B cell (primary cell): ENCODE results near the gene LMNTD2. TPM values are rescaled to one million over a fixed set of nuclear protein-coding genes. Genes with fewer than 3 reads are reported as not detected.

Source experiments
- ATAC-seq: fragments of 200-7000 bp; cut with Tn5 transposase; one replicate; pipeline ENCODE4 v1.10.0; 2021; ENCODE audit warnings: low read depth, mild to moderate bottlenecking, moderate number of reproducible peaks, moderate library complexity
- CTCF ChIA-PET: fragments of 350-600 bp; sonication (Branson Sonifier 250); formaldehyde crosslinking; loops from one replicate; lab custom pipeline; 2021; ENCODE audit warnings: antibody characterized with exemption, inconsistent platforms; lab: Charles Lee
- POLR2A ChIA-PET: fragments of 350-600 bp; sonication (Branson Sonifier 250); formaldehyde crosslinking; loops from one replicate; lab custom pipeline; 2021; ENCODE audit warnings: antibody characterized with exemption; lab: Charles Lee
- DNase-seq: peaks from one replicate; pipeline ENCODE4 v3.0.0; 2013
- H2AFZ ChIP-seq: 2 replicates; pipeline ENCODE4 v1.6.1; 2012; ENCODE audit warnings: mild to moderate bottlenecking, low read depth, low read length; ENCODE audit not compliant: insufficient read depth, poor library complexity, severe bottlenecking
- H3K27ac ChIP-seq, 2 donors: 1 replicate in 1 of 2; 2 replicates in 1 of 2; pipeline ENCODE4 v1.5.1; 2012 to 2013; ENCODE audit warnings: low read length in 2 of 2, mild to moderate bottlenecking in 2 of 2, moderate library complexity in 1 of 2
- H3K27me3 ChIP-seq, 4 experiments: fragments of 200-600 bp in 1 of 4; sonication (generic) in 1 of 4; replicated peaks in 1 of 4; 1 replicate in 2 of 4; 2 replicates in 2 of 4; pipeline versions ENCODE4 v1.6.1 to v1.7.0; 2013 to 2016; ENCODE audit warnings: low read length in 3 of 4, mild to moderate bottlenecking in 2 of 4, mixed read lengths in 1 of 4, moderate library complexity in 1 of 4; ENCODE audit not compliant: insufficient read depth in 4 of 4, control insufficient read depth in 3 of 4; ENCODE audit errors: control extremely low read depth in 1 of 4
- H3K36me3 ChIP-seq, 2 experiments: replicated peaks in 1 of 2; 1 replicate in 1 of 2; 2 replicates in 1 of 2; pipeline versions ENCODE4 v1.6.1 to v1.7.1; 2013; ENCODE audit warnings: low read length in 1 of 2; ENCODE audit not compliant: insufficient read depth in 2 of 2, control insufficient read depth in 1 of 2; ENCODE audit errors: control extremely low read depth in 1 of 2, extremely low read depth in 1 of 2
- H3K4me1 ChIP-seq, 2 donors: fragments of 200-600 bp in 1 of 2; sonication (generic) in 1 of 2; 1 replicate in 1 of 2; 2 replicates in 1 of 2; pipeline versions ENCODE4 v1.5.1 to v1.6.1; 2013 to 2017; ENCODE audit warnings: low read length in 2 of 2; ENCODE audit not compliant: control insufficient read depth in 2 of 2, insufficient read depth in 2 of 2
- H3K4me2 ChIP-seq: replicated peaks from 2 replicates; pipeline ENCODE3; 2012; ENCODE audit warnings: mild to moderate bottlenecking, low read depth, low read length; ENCODE audit not compliant: poor library complexity, severe bottlenecking
- H3K4me3 ChIP-seq, 5 experiments: fragments of 200-600 bp in 1 of 5; sonication (generic) in 1 of 5; 1 replicate in 3 of 5; 2 replicates in 2 of 5; pipeline versions ENCODE4 v1.5.1 to v1.7.0; 2011 to 2016; ENCODE audit warnings: low read length in 4 of 5, mild to moderate bottlenecking in 4 of 5, low read depth in 2 of 5, control low read depth in 1 of 5, moderate library complexity in 1 of 5; ENCODE audit not compliant: insufficient read depth in 1 of 5; ENCODE audit errors: control extremely low read depth in 1 of 5, extremely low read depth in 1 of 5
- H3K79me2 ChIP-seq: fragments of 200-600 bp; sonication (generic); one replicate; pipeline ENCODE4 v1.6.0; 2016; ENCODE audit warnings: low read length; ENCODE audit not compliant: control insufficient read depth, insufficient read depth
- H3K9ac ChIP-seq: fragments of 200-600 bp; sonication (generic); 2 replicates; pipeline ENCODE4 v1.6.1; 2017; ENCODE audit warnings: mild to moderate bottlenecking, low read length, moderate library complexity
- H3K9me3 ChIP-seq, 3 donors: one replicate each; pipeline versions ENCODE4 v1.6.1 to v1.7.1; 2013; ENCODE audit warnings: low read length in 2 of 3; ENCODE audit not compliant: control insufficient read depth in 2 of 3, insufficient read depth in 1 of 3; ENCODE audit errors: control extremely low read depth in 1 of 3
- H4K20me1 ChIP-seq: 2 replicates; pipeline ENCODE4 v1.6.0; 2012; ENCODE audit warnings: mild to moderate bottlenecking, low read length; ENCODE audit not compliant: insufficient read depth, control insufficient read depth, poor library complexity, severe bottlenecking
- H3K27ac Mint-ChIP-seq: one replicate; pipeline ENCODE4 v1.8.0; 2021; ENCODE audit warnings: mixed read lengths
- H3K27me3 Mint-ChIP-seq: one replicate; pipeline ENCODE4 v1.8.0; 2021; ENCODE audit warnings: mixed read lengths
- H3K4me1 Mint-ChIP-seq: one replicate; pipeline ENCODE4 v1.8.0; 2021; ENCODE audit warnings: mixed read lengths
- H3K4me3 Mint-ChIP-seq: one replicate; pipeline ENCODE4 v1.8.0; 2021; ENCODE audit warnings: mixed read lengths
- H3K9me3 Mint-ChIP-seq: one replicate; pipeline ENCODE4 v1.8.0; 2022; ENCODE audit warnings: mixed read lengths; ENCODE audit not compliant: insufficient read depth
- EZH2 ChIP-seq: IDR thresholded peaks from 2 replicates; pipeline ENCODE4 v1.6.1; 2012; ENCODE audit warnings: borderline replicate concordance, low read depth, mild to moderate bottlenecking, moderate library complexity, low read length; ENCODE audit not compliant: insufficient read depth, poor library complexity, severe bottlenecking
- WGBS: methylation state at CpG from one replicate; pipeline ENCODE4 v1.1.5; 2013; ENCODE audit warnings: missing lambda C conversion rate; ENCODE audit not compliant: insufficient coverage; 5-methylcytosine and 5-hydroxymethylcytosine counted together
- intact Hi-C: fragments of 100-400 bp; cut with micrococcal nuclease; formaldehyde crosslinking; loops from one replicate; pipeline ENCODE4 v1.10.0; 2022
- polyA plus RNA-seq: library from polyadenylated mRNA; depleted of rRNA; stranded (reverse); fragments of >200 nt; gene quantifications from 2 replicates; pipeline ENCODE4 v1.2.3, GENCODE V29; 2012
- total RNA-seq, 2 donors: library from RNA; stranded (reverse); fragments of 120-200 nt in 1 of 2; gene quantifications; 1 replicate in 1 of 2; 2 replicates in 1 of 2; pipeline versions ENCODE4 v1.2.3 to v1.2.4, GENCODE V29; 2013 to 2022
- TF ChIP-seq, protein P1 (sequence below): fragments of 200-600 bp; IDR thresholded peaks from one replicate; pipeline ENCODE4 v1.8.0; 2022; ENCODE audit warnings: antibody characterized with exemption, mild to moderate bottlenecking

LMNTD2 gene
- total and polyA plus RNA-seq, 2 donors (not counting 1 experiment from before 2014, with no cell fraction given), result 21.4 to 29.6 TPM

DNA sequence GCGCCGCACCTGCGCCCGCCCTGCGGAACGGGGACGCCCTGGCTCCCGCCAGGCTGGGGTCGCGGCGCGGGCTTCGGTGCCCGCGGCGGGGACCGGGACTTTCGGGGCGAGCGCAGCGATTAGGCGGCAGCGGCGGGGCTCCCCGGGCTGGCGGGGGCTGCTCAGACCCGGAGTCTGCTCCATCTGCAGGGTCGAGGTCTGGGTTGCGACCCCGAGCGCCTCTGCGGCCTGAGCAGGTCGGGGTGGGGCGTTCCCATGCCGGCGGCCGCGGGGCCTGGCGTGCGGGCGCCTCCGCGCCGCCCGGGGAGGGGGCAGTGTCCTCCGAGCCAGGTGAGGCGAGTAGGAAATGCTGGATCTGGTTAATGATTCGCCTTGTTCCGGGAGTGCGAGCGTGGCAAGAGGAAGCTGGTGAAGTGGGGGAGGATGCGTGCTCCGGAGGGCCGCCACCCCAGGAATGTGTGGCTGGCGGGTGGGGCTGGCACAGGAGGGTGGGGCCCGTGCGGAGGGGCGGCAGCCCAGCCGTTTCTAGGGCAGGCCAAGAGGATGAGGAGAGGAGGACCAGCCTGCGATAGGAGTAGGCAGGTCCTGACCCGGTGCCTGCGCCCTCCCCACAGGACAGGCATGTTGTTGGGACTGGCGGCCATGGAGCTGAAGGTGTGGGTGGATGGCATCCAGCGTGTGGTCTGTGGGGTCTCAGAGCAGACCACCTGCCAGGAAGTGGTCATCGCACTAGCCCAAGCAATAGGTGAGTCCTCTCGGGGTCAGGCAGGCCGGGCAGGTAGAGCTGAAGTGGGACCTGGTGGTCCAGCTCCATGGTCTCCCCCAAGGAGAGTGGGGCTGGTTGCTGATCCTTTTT is 838 bp upstream of the LMNTD2 start:
- H3K27ac Mint-ChIP-seq, result peak overlapping the region; percentile 78
- peaks cover 16% of the 10 kb centered on the region for H3K4me1 Mint-ChIP-seq
- Histone ChIP-seq H3K27me3 (peaks cover 0 to 5% (median under 1%) of the 10 kb centered on the region in 4 experiments), H2AFZ (peak overlapping the region; percentile 83), H3K9me3 (no peaks in the 10 kb centered on the region), H3K4me3 (peak overlapping the region; percentile 15 to 70 (median 53)), H3K79me2 (peaks cover 18% of the 10 kb centered on the region), H3K27ac (peak overlapping the region in 1 of 2 donors; percentile 45), H3K4me2 (peak overlapping the region; percentile 87), H3K4me1 (peaks cover 11 to 26% of the 10 kb centered on the region in 2 donors), H4K20me1 (peaks cover 31% of the 10 kb centered on the region), H3K9ac (peak overlapping the region; percentile 73), H3K36me3 (no peaks in the 10 kb centered on the region)
- no peaks in the 10 kb centered on the region for H3K27me3 Mint-ChIP-seq
- peak; percentile 1 for ATAC-seq
- DNase-seq, result no peak
- H3K4me3 Mint-ChIP-seq, result peak overlapping the region; percentile 88
- 7% methylated on average over 67 of the region's 67 CpGs for WGBS
- TF ChIP-seq, protein P1, sequence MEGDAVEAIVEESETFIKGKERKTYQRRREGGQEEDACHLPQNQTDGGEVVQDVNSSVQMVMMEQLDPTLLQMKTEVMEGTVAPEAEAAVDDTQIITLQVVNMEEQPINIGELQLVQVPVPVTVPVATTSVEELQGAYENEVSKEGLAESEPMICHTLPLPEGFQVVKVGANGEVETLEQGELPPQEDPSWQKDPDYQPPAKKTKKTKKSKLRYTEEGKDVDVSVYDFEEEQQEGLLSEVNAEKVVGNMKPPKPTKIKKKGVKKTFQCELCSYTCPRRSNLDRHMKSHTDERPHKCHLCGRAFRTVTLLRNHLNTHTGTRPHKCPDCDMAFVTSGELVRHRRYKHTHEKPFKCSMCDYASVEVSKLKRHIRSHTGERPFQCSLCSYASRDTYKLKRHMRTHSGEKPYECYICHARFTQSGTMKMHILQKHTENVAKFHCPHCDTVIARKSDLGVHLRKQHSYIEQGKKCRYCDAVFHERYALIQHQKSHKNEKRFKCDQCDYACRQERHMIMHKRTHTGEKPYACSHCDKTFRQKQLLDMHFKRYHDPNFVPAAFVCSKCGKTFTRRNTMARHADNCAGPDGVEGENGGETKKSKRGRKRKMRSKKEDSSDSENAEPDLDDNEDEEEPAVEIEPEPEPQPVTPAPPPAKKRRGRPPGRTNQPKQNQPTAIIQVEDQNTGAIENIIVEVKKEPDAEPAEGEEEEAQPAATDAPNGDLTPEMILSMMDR, result no peak
- TF ChIP-seq EZH2, result no peak
- H3K9me3 Mint-ChIP-seq, result no peaks in the 10 kb centered on the region
- intact Hi-C loops, result loop anchor here (2.0 to 5.0 kb wide), 2 partner anchors 55 to 186 kb away; partner anchors contain the start of genes RNH1 and TALDO1
- ChIA-PET POLR2A (interaction anchor here (1.0 to 1.1 kb wide), 2 partner anchors 15 to 26 kb away, joined by 3 read pairs; partner anchors contain the start of genes HRAS and PHRF1), CTCF (no interaction called here)
